H4 (cell line): Measurements from ENCODE around the gene KDR. TPM values are rescaled to one million over a fixed set of nuclear protein-coding genes. Genes with fewer than 3 reads are reported as not detected.
A peak's percentile ranks its signal among the peaks of the same experiment; 100 is the strongest.

Experiments used
- DNase-seq: peaks from one replicate; pipeline ENCODE4 v3.0.0-alpha.2; 2015; ENCODE audit warnings: low spot score
- total RNA-seq: library from RNA; depleted of rRNA; stranded (reverse); fragments of >200 nt; shearing (Covaris generic); gene quantifications from 2 replicates; pipeline ENCODE4 v1.2.3, GENCODE V29; 2014

KDR gene
- total RNA-seq, 1 experiment from 2014 or later, result not detected

GRCh38 chr4:55079451-55080173, 45.8 kb downstream of the KDR start:
- no peak for DNase-seq

- no peak for DNase-seq
Measured at GRCh38 chr4:55078987-55079386, 46.4 kb downstream of the KDR start.

GRCh38 chr4:55077577-55077976, 47.8 kb downstream of the KDR start:
- no peak for DNase-seq

GRCh38 chr4:55075823-55076716, 49.3 kb downstream of the KDR start:
- no peak for DNase-seq

GRCh38 chr4:55075376-55075775, 50.0 kb downstream of the KDR start:
- no peak for DNase-seq

- peak; percentile 10 for DNase-seq
Measured at GRCh38 chr4:55074386-55074785, 51.0 kb downstream of the KDR start.

- DNase-seq, result no peak
Measured at GRCh38 chr4:55071951-55072350, 53.4 kb downstream of the KDR start.

GRCh38 chr4:55069248-55069647, 56.1 kb downstream of the KDR start:
- no peak for DNase-seq

- DNase-seq, result no peak
Measured at GRCh38 chr4:55068522-55068921, 56.9 kb downstream of the KDR start.

GRCh38 chr4:55066018-55066417, 59.4 kb downstream of the KDR start:
- no peak for DNase-seq

- DNase-seq, result no peak
Measured at GRCh38 chr4:55055529-55055928, 69.9 kb downstream of the KDR start.

- DNase-seq, result no peak
Measured at GRCh38 chr4:55051532-55051931, 73.9 kb downstream of the KDR start.

- DNase-seq, result no peak
Measured at GRCh38 chr4:55050418-55050950, 74.9 kb downstream of the KDR start.

GRCh38 chr4:55038176-55038890, 87.1 kb downstream of the KDR start:
- no peak for DNase-seq

GRCh38 chr4:55037728-55038127, 87.7 kb downstream of the KDR start:
- DNase-seq, result no peak

- DNase-seq, result no peak
Measured at GRCh38 chr4:55036405-55036804, 89.0 kb downstream of the KDR start.

- DNase-seq, result no peak
Measured at GRCh38 chr4:55035892-55036291, 89.5 kb downstream of the KDR start.

- no peak for DNase-seq
Measured at GRCh38 chr4:55033296-55033695, 92.1 kb downstream of the KDR start.

GRCh38 chr4:55032788-55033187, 92.6 kb downstream of the KDR start:
- DNase-seq, result no peak

GRCh38 chr4:55032179-55032578, 93.2 kb downstream of the KDR start:
- no peak for DNase-seq

- no peak for DNase-seq
Measured at GRCh38 chr4:55031158-55031557, 94.2 kb downstream of the KDR start.

- no peak for DNase-seq
Measured at GRCh38 chr4:55030589-55030988, 94.8 kb downstream of the KDR start.
